Activated CD4-positive, alpha-beta T cell treated with anti-CD3 and anti-CD28 coated beads, Interleukin-2, Interleukin-6, amounts not matched to agents 100 ng/mL and 50 ng/mL, durations not matched to agents 16 hours and 8 hours (primary cell): ENCODE measurements around the gene CLK3.
"Not testable (repeated sequence)": the region's sequence is repeated elsewhere in the genome, so short reads cannot be mapped to it uniquely, and the experiment has no call there.

ENCODE experiments used
- DNase-seq: peaks from one replicate; pipeline ENCODE4 v3.0.0-alpha.2; 2020

Gene CLK3

DNA sequence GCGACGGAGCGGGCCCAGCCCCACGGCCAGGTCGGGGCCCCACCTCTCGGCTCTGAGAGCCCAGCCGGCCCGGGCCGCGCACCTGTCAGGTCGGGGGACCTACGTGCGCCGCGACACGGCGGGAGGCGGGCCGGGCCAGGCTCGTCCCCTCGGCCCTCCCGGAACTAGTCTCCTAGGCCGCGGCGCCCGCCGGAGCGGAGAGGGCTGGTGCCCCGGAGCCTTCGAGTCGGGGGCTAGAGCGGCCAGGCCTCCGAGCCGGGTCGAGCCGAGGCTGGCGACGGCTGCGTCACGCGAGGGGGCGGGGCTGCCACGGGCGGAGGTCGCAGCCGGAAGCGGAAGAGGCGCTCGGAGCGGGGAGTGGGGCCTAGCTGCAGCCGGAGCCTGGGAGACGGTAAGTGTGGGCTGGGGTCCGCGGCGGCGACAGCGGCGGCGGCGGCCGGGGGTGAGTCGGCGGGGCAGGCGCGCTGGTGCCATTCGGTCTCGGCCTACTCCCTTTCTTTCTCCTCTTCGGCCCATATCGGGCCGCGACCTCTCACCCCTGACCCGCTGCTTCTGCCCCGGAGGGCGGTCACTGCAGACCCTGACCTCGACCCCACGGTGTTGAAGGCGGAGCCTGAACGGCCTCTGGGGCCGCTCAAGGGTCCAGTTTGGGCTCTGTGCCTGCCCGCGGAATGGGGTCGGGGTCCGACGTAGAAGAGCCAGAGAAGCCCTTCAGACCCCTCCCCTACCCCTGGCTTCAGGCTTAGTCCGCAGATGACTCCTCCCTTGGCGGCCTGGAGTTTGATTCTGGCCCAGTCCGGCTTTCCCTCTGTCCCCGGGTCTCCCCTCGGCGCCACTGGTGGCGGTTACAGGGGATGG, at the start of gene CLK3:
Gene CLK3, plus strand, starts transcription at position 329 of the 858 bp plus-strand sequence. CDS start 3,361 bp downstream, outside the sequence.
- DNase-seq, result peak; percentile 97

DNA sequence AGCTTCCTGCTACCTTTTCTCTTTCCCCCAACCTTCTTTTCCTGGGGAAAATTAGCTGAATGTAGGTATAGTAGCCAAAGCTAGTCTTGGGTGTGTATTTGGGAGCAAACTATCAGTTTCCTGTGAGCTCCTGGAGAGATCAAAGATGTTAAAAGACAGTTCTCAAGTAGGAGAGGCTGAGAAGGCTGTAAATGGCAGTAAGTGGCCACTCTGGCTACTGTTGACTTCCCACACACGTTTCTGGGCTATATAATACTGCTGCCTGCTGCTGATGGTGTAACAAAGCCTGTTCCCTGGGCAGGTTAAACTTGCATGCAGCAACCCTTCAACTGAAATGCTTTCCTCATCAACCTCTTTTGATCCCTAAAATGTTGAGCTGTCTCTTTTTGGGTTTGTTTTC, 47.0 kb upstream of the CLK3 start:
- no peak for DNase-seq

DNA sequence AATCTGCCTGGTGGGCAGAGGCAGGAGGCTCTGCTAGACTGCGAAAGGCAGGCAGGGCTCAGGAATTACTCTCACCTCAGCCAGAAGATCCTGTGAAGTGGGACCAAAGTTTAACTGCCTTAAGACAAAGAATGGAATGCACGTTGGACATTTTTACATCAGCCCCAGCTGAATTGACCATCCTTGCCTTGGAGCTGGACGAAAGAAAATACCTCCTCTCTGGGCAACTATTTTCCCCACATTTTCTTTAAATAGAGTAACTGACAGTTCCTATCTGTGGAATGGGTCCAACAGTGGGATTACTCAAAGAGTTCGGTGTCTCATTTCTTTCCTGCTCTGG, 45.9 kb upstream of the CLK3 start:
- DNase-seq, result no peak

DNA sequence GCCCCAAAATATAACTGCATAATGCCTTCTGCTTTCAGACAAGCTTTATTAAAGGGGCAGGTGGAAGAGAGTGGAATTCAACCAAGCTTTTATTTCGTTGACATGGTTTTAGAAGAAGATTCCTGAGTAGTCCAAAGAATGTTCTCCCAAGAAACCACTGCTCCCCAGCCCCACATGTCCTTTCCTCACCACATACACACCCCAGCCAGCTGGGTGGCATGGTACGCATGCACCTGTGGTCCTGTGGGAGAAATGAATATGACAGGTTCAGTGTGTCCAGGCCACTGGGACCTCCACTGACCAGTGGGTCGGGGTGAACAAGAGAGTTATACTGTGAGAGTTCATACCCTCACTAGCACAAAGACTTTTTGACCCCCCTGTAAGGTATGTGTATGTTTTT, 44.4 kb upstream of the CLK3 start:
- no peak for DNase-seq

DNA sequence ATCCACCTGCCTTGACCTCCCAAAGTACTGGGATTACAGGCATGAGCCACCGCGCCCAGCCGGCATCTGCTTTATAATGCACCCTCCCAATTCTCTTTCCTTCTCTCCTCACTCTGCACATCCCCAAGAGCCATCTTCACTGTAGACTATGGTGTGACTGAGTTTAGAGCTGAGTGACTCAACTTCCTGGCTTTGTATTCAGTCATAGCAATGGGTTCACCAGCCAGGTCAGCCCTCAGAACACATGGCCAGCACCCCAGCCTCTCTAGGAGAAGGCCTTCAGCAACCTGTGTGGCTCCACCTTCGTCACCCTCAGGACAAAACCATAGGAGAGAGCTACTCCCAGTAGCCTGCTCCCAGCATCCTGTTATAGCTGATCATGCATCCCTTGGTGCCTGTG, 41.6 kb upstream of the CLK3 start:
- DNase-seq, result peak; percentile 46

DNA sequence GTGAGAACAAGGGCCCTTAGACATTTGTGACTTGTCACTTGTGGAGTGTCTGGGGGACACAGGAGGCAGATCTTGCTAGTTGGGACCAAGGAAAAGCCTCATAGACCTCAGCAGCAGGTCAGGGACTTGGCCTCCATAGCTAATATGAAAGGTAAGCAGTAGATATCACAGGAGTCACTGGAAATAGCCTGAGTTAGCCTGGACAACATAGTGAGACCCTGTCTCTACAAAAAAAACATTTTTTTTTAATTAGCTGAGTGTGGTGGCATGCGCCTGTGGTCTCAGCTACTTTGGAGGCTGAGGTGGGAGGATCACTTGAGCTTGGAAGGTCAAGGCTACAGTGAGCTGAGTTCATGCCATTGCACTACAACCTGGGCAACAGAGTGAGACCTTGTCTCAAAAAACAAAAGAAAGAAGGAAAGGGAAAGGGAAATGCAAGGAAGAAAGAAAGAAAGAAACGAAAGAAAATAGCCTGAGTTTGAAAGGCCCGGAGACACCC, 37.1 kb upstream of the CLK3 start:
- no peak for DNase-seq

DNA sequence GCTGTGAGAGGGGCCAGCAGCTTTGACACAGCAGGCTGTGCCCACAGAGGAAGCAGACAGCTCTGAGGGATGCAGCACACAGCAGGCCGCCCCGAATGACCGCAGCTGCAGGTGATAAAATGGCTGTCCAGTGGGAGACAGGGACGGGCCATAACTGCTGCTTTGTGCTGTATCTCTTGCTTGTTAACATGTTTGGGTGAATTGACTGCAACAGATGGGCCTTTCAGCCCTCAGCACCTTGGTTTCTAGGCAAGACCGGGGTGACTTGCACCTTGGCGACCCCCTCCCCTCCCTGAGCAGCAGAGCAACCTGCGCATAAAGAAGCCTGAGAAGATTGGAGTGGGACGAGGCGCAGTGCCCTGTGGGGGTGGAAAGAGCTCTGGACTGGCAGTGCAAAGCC, 36.6 kb upstream of the CLK3 start:
- no peak for DNase-seq

DNA sequence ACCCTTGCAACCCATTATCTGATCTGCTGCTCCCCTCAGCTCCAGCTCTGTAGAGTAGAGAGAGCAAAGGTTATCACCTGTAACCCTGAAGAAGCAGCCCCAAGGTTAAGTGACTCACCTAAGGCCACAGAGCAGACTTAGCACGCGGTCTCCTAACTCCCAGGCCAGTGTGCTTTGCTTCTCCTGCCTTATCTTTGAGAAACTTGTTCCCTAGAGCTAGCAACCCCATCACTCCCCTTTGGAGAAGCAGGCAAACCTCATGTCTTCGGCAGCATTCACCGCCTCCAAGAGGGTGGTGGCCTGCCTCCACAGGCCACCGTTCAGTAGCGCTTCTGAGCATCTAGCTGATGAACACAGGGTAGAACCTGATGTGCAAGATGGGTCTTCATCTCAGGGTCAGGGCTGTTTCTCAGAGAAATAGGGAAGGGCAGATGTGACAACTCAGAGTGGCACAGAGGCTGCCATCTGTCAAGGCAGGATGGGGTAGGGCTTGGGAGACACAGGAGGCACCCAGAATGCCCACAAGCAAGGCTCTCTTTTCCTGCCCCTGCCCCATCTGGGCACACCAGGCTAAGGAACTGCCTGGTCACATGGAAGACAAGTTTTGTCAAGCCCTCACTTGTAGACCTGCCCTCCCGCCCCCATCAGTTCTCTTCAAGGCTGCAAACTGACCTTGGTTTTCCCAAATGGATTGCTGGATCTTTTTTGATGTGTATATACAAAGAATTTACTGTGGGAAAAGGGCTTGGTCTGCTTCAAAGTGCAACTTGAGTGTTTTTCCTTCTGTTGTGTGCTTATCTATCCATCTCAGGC, 34.9 kb upstream of the CLK3 start:
- peak; percentile 15 for DNase-seq

DNA sequence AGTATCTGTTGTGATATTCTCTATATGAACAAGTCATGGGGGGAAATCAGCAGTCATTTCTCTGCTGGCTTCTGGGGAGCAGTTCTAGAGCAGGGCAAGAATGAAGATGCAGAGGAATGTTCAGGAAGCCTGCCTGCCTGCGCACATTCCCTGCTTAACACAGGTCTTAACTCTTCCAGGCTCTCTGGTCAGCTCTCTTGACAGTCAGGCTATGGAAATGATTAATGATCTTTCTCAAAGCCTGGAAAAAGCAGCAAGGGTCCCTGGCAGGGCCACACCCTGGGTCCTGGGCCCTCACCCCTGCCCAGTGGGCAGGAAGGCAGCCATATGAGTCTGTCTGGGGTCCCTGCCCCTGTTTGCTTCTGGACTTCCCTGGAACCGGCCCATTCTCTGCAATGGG, 31.4 kb upstream of the CLK3 start:
- no peak for DNase-seq

DNA sequence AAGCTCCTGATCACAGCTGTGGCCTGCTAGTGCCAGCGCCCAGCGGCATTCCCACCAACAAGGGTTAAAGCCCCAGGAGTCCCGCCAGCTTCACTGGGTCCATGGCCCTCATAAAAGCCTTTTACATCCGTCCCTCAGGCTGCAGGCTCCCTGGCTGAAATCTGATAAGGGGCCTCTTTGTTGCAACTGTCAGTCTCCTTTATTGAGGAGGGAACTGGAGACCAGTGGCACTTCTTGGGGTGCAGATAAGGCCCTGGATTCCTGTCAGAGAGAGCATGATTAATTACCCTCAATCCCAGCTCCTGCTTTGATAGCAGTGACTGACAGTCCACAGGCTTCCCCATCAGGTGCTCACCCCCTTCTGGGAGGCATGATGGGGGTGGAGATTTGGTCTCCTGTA, 30.9 kb upstream of the CLK3 start:
- DNase-seq, result no peak

DNA sequence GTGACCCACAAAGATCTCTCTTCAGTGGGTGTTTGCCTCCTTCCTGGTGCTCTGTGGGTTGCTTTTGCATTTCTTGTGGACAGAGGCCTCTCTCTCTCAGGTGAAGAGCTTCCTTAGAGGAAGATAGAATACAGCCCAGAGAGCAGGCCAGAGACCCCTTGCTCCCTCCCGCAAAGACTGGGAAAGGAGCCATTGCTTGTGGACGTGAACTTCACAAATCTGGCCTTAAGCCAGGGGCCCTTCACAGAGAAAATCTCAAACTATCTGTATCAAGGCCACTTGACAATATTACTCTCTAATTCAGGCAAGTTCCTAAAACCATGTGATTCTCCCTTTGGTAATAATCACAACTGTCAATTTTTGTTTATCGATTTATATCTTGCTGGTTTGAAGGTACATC, 30.4 kb upstream of the CLK3 start:
- no peak for DNase-seq

DNA sequence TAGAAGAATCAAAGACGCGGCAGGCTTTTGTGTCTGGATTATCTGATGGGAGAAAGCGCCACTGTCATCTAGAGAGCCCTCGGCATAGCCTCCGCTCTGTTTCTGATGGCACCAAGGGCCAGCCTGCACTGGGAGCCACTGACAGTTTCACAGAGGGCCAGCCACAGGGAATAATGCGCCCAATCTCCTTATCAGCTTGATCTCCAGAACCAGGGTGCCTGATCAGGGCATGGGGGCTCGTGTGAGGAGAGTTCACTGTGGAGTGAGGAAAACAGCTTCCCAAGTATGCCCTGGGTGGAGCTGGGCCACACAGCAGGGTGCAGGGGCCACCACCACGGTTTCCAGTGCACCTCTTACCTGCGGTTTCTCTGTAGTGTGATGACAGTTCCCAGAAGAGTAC, 29.8 kb upstream of the CLK3 start:
- DNase-seq, result no peak

DNA sequence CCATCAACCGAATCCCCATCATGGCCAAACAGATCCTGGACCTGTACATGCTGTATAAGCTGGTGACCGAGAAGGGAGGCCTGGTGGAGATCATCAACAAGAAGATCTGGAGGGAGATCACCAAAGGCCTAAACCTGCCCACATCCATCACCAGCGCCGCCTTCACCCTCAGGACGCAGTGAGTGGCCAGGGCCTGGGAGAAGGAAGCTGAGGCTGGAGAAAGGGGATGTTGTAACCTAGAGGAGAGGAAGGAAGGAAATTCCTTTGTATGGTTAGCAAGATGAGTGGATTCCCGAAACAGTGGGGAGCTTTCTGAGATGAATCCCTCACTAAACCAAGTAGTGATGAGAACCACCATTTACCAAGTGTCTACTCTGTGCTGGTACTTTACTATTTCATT, 25.8 kb upstream of the CLK3 start:
- no peak for DNase-seq

DNA sequence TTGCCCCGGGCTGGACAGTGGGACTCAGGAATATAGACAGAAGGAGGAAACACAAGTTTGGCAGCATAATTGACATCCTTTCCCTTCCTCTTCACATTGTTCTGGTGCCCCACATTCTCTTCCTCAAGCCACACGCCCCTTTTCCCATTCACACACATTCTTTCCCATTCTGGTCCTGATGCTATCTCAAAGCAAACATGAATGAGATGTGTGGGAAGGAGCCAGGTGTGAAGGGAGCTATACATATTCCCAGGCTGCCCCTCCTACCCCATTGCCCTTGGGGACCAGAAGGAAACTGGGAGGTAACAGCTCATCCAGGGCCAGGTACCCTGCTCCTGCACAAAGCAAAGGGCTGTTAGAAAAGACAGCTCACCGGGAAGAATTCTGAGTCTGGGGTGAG, 23.4 kb upstream of the CLK3 start:
- DNase-seq, result no peak

DNA sequence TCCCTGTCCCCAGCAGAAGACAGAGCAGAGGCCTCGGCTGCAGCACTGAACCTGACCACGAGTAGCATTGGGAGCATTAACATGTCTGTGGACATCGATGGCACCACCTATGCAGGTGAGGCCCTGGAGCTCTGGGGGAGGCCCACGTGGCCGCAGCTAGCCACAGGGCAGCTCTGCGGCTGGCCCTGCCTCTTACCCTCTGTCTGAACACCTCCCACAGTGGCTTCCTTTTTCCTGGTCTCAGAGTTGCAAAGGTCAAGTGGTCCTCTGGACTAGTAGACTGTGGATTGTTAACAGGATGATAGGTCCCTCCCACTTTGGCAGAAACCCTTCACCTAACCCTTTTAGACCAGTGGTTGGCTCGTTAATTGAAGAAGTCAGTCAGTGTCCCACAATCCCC, 22.5 kb upstream of the CLK3 start:
- no peak for DNase-seq

DNA sequence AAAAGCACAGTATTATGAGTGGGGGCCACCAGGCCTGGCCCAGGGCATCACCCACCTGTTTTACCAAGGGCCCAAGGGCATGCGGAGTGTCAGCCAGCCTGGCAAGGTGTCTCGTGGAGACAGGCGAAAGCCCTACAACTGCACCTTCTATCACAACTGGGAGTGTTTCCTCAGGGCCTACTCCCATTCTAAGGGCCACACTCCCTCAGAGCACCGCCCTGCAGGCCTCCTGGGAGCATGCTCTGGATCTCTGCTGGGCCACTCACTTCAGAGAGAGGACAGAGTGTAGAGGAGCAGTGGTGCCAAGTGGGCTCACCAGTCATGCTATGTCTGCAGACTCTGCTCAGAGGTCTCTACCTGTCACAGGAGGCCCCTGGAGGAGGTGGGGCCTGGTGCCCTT, 21.2 kb upstream of the CLK3 start:
- no peak for DNase-seq

DNA sequence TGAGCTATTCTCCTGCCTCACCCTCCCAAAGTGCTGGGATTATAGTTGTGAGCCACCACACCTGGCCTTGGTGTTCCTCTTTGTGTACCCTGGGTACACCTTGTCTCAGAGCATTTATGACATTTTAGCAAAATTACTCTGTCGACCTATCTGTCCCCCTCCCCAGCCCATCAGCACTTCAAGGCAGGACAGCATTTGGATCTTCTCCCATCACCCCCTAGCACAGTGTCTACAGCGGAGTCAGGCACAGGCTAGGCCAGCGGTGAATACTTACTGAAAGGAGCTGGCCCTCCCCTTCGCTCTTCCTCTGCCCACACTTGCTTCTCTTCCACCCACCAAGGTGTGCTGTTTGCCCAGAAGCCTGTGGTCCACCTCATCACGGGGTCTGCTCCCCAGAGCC, 20.4 kb upstream of the CLK3 start:
- no peak for DNase-seq

DNA sequence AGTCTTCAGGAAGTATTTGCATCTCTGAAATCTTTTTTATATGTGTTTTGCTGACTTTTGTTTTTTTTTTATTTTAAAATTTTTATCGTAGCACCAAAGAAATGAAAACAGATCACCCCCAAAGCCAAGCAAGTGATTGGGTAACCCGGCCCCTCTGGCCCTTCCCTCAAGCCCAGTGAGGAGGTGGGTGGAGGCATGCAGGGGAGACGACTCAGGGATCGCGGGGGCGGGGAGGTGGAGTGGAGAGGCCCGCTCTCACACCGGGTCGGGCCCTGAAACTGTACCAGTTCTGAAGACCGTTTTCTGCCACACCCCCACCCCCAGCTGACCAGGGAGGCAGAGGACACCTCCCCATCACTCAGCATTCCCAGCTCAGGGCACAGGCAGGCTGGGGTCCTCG, 18.9 kb upstream of the CLK3 start:
- DNase-seq, result not testable (repeated sequence)

DNA sequence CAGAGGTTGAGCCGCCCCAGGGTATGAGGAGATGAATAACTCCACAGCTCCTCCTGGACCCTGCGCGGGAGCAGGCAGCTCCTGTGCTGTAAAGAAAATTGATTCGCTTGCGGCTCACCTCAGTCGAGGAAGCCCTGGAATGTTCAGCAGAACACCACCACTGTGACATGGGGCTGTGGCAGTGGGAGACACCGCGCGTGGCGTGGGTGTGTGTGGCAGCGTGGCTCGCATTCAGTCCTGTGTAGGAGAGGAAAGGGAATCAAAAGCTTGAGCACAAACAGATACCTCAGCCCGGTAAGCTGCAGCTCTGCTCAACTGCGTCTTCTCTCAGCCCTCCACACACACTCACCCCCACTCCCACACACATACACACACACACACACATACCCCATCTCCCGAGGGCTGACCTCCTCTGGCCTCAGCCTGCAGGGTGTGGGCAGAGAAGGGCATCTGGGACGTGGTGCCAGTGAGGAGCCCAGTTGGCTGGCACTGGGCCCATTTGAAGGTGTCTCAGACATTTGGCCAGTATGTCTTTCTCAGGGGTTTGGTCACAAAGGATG, 18.4 kb upstream of the CLK3 start:
- not testable (repeated sequence) for DNase-seq

DNA sequence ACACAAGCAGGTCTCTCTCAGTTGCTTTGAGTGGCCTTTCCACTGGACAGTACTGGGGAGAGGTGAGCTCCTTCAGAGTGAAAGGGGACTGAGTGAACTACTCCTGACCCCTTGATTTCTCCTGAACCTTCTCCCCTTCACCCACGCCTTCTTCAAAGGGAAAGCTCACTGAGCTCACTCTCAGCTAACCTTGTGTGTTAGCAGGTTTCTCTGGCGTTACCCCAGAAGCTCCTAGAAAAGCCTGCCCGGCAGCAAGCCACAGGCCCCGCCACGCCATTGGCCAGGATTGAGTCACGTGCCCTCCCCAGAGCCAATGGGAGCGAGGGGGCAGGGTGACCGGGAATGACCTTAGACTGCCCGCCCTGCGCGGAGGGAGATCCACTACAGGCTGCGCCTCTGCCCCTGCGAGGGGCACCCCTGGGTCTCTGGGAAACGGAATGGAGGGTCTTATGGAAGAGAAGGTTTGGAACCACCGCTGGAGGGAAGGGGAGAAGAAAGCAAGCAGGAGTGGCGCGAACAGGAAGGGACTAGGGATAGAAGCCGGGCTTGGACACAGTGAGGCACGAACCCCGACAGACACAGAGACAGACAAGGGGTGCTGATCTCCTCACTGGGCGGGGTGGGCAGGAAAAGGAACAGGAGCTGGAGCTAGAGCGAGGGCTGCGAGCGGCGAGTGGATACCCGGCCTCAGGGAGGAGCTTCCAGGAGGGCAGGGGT, 17.4 kb upstream of the CLK3 start:
- DNase-seq, result peak; percentile 94

DNA sequence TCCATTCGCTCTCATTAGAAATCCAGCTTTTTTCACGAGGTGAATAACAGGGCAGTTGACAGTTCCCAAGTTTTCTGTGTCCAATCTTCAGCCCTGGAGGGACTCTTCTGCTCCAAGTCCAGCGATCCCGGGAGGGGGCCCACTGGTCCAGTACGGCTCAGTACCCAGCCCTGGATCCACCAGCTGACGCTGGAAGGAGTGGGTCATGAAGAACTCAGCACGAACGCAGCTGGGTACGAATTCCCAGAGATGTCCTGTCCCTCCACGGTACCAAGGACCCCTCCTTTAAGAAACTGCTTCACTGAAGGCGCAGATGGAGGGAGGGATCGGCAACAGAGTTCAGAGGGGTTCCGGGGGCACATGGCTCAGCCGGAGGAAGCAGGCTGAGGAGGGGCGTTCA, 16.5 kb upstream of the CLK3 start:
- DNase-seq, result no peak

DNA sequence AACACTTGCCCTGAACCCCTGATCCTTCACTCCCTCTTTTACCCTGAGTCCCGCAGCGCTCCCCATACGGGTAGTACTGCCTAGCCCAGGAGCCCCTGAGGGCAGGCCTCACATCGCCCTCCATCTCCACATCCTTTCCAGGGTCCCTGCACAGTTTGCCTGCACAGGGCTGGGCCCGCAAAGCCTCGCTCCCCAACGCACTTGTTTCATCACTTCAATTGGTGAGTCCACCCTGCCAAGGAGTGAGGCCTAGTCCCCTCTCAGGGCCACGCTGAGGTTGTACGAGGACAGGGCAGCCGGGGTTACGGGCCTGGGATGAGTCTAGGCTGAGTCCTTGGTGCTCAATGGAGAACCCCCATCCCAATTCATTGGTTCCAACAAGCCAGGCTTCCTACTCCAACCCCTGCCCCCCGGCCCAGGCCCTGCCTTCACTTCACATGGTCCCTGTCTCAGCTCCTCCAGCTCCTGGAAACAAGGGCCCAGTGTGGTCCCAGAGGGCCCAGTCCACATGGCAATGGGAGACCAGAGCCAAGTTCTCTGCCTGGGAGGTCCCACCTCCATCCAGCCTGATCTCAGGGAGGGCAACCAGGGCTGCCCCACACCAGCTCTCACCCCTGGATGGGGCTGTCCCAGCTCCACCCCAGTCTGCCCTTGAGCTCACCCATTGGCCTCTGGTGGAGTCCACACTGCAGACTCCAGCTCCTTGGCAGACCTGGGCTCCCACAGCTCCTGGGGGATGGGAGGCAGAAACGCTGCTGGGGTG, 12.4 kb upstream of the CLK3 start:
- DNase-seq, result no peak
